Uterus (tissue), 4 donors: ENCODE results near the gene MIPOL1. TPM values are rescaled to one million over a fixed set of nuclear protein-coding genes. Genes with fewer than 3 reads are reported as not detected.

Experiments used
- DNase-seq, 2 donors: peaks; one replicate each; pipeline ENCODE4 v3.0.0-alpha.2; 2019 to 2020
- H3K27ac ChIP-seq, 2 donors: fragments of 200-600 bp; sonication (generic); 1 replicate in 1 of 2; 2 replicates in 1 of 2; pipeline ENCODE4 v1.5.1; 2016 to 2018
- H3K27me3 ChIP-seq, 2 donors: fragments of 200-600 bp; sonication (generic); one replicate each; pipeline ENCODE4 v1.5.1; 2018 to 2019; ENCODE audit warnings: control low read depth in 1 of 2
- H3K36me3 ChIP-seq, 2 donors: fragments of 200-600 bp; sonication (generic); one replicate each; pipeline ENCODE4 v1.5.1; 2019; ENCODE audit warnings: control low read depth in 1 of 2
- H3K4me1 ChIP-seq, 2 donors: fragments of 200-600 bp; sonication (generic); one replicate each; pipeline ENCODE4 v1.5.1; 2018 to 2019; ENCODE audit warnings: control low read depth in 1 of 2
- H3K4me3 ChIP-seq, 2 donors: fragments of 200-600 bp; sonication (generic); 1 replicate in 1 of 2; 2 replicates in 1 of 2; pipeline ENCODE4 v1.5.1; 2018 to 2019; ENCODE audit warnings: mild to moderate bottlenecking in 1 of 2
- H3K9me3 ChIP-seq, 2 donors: fragments of 200-600 bp; sonication (generic); one replicate each; pipeline ENCODE4 v1.5.1; 2019; ENCODE audit warnings: control low read depth in 1 of 2
- POLR2A ChIP-seq, 2 donors: fragments of 450-650 bp; IDR thresholded peaks; one replicate each; pipeline ENCODE4 v1.6.1; 2016; ENCODE audit warnings: antibody characterized with exemption in 2 of 2, mild to moderate bottlenecking in 1 of 2, moderate library complexity in 1 of 2
- intact Hi-C: fragments of 100-400 bp; cut with DNase I; formaldehyde crosslinking; loops from one replicate; pipeline ENCODE4 v1.15.1; 2023; ENCODE audit warnings: low total_unique reads
- total RNA-seq, 4 donors: library from RNA; depleted of rRNA in 3 of 4; stranded (reverse); fragments of >200 nt in 3 of 4; gene quantifications; one replicate each; pipeline versions ENCODE4 v1.1.0 to v1.2.4, GENCODE V29; 2014 to 2023
- TF ChIP-seq, protein P1 (sequence below), 4 experiments: fragments of 200-600 bp in 2 of 4; fragments of 450-650 bp in 2 of 4; sonication (generic) in 2 of 4; IDR thresholded peaks; one replicate each; pipeline ENCODE4 v1.5.1; 2016 to 2019; ENCODE audit warnings: antibody characterized with exemption in 4 of 4, mild to moderate bottlenecking in 2 of 4, moderate library complexity in 1 of 4
- donor health status: DM: yes; HTN: yes; CAD: no.

Gene MIPOL1
- total RNA-seq, 4 donors from 2014 or later = 22.8 to 52.1 (median 39.4) TPM

DNA sequence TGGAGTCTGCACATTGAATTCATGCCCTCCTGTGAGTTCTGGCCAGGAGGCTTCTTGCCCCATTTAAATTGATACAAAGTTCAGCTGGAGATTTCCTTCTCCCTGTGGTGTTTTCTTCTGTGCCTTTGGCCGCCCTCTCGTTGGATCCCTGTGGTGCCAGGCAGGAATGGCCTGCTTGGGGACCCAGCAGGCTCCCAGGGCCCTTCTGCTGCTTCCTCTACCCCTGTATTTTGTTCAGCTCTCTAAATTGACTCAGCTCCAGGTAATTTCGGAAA, 200.1 kb downstream of the MIPOL1 start:
- Histone ChIP-seq H3K9me3 (peaks cover 0 to 5% of the 10 kb centered on the region in 2 donors), H3K4me1 (no peaks in the 10 kb centered on the region), H3K27ac (no peak overlapping the region), H3K36me3 (no peaks in the 10 kb centered on the region), H3K27me3 (no peaks in the 10 kb centered on the region), H3K4me3 (no peak overlapping the region)
- TF ChIP-seq, protein P1, sequence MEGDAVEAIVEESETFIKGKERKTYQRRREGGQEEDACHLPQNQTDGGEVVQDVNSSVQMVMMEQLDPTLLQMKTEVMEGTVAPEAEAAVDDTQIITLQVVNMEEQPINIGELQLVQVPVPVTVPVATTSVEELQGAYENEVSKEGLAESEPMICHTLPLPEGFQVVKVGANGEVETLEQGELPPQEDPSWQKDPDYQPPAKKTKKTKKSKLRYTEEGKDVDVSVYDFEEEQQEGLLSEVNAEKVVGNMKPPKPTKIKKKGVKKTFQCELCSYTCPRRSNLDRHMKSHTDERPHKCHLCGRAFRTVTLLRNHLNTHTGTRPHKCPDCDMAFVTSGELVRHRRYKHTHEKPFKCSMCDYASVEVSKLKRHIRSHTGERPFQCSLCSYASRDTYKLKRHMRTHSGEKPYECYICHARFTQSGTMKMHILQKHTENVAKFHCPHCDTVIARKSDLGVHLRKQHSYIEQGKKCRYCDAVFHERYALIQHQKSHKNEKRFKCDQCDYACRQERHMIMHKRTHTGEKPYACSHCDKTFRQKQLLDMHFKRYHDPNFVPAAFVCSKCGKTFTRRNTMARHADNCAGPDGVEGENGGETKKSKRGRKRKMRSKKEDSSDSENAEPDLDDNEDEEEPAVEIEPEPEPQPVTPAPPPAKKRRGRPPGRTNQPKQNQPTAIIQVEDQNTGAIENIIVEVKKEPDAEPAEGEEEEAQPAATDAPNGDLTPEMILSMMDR (IDR thresholded peaks at IDR 0.05) = no peak
- TF ChIP-seq POLR2A (IDR thresholded peaks at IDR 0.05) = no peak
- intact Hi-C loops = no loop called here
- no peak for DNase-seq

DNA sequence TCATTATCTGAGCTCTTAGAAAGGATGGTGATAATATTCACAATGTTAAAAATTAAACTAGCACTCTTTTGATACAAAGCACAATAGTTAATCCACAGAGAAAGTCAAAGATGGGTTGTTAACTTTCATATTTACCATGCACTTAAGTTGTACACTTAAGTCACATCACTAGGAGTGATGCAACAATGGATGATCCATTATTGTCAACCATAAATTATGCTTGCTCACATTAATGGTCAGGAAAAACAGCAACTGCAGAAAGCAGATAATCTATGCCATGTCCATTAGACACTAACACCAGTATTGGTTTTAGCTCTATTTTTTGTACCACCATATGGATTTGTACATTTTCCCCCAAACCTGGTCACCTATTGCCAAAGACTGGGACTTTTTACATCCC, 201.8 kb downstream of the MIPOL1 start:
- TF ChIP-seq POLR2A (IDR thresholded peaks at IDR 0.05) = no peak
- TF ChIP-seq, protein P1 (IDR thresholded peaks at IDR 0.05) = no peak
- peaks cover 0 to 5% of the 10 kb centered on the region in 2 donors for H3K9me3 ChIP-seq
- intact Hi-C loops = no loop called here

DNA sequence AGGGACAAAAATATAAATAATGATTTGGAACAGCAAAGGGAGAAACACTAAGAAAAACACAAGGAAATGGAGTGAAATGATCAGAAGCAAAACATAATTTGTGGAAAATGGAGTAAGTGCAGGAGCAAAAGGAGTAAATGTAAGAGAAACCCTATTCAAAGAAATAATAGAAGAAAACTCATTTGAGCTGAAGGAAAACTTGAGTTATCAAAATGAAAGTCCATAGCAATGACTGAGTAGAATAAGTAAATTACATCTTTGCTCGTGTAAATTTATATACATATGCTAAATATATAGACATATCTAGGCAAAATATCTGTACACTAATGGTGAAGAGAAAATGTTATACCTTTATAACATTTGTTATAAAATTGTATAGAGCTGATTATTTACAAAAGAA, 203.4 kb downstream of the MIPOL1 start:
- Histone ChIP-seq H3K27me3 (no peaks in the 10 kb centered on the region), H3K36me3 (no peaks in the 10 kb centered on the region), H3K4me1 (no peaks in the 10 kb centered on the region), H3K4me3 (no peak overlapping the region), H3K9me3 (no peaks in the 10 kb centered on the region), H3K27ac (no peak overlapping the region)
- no peak for TF ChIP-seq POLR2A (IDR thresholded peaks at IDR 0.05)
- TF ChIP-seq, protein P1 (IDR thresholded peaks at IDR 0.05) = no peak
- DNase-seq = no peak
- intact Hi-C loops = no loop called here

More for the DNA sequence above, 201.8 kb downstream of the MIPOL1 start:
- Histone ChIP-seq H3K36me3 (no peaks in the 10 kb centered on the region), H3K27ac (no peak overlapping the region), H3K4me1 (no peaks in the 10 kb centered on the region), H3K27me3 (no peaks in the 10 kb centered on the region), H3K4me3 (no peak overlapping the region)
- no peak for DNase-seq

DNA sequence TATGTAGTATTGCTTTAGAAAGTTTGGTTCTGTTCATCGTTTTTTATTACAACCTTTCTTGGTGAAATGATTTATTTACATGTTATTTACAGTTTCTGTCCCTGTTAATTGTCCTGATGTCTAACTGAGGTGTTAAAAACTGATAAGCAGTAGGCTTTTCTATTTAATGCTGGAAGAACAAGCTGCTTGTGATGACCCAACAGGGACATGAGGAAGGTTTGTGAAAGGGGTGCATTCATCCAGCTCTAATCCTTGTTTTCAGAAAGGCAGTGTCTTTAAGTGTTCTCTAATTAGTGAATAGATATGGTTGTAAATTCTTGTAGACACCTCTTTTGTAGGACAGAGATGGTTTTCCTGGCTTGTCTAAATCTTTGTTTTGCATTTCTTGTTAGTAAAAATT, 205.9 kb downstream of the MIPOL1 start:
- no peaks in the 10 kb centered on the region for H3K4me1 ChIP-seq
- H3K36me3 ChIP-seq = no peaks in the 10 kb centered on the region
- no peak for DNase-seq
- H3K4me3 ChIP-seq = no peak overlapping the region
- H3K27me3 ChIP-seq = no peaks in the 10 kb centered on the region
- intact Hi-C loops = no loop called here
- no peaks in the 10 kb centered on the region for H3K9me3 ChIP-seq
- no peak for TF ChIP-seq POLR2A (IDR thresholded peaks at IDR 0.05)
- TF ChIP-seq, protein P1 (IDR thresholded peaks at IDR 0.05) = no peak
- H3K27ac ChIP-seq = no peak overlapping the region

DNA sequence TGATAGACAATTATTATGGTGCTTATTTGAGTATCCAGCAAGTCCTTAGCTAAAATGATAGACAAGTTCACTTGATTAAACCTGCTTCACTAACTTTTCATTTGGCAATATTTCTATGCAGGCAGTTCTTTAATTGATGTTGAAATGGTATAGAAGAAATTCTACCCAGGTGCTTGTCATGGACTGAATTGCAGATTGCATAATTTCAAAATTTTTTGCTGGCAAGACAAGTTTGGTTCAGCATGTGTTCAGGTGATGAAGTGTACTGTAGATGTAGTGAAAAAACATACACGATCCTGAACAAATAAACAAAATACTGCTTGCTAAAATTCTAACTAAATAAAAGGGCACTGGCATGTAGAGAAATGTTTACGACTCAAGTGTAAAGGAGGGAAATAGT, 208.4 kb downstream of the MIPOL1 start:
- no peaks in the 10 kb centered on the region for H3K36me3 ChIP-seq
- H3K4me1 ChIP-seq = no peaks in the 10 kb centered on the region
- no peaks in the 10 kb centered on the region for H3K9me3 ChIP-seq
- TF ChIP-seq, protein P1 (IDR thresholded peaks at IDR 0.05) = no peak
- no peak for TF ChIP-seq POLR2A (IDR thresholded peaks at IDR 0.05)
- no peak overlapping the region for H3K27ac ChIP-seq
- no peaks in the 10 kb centered on the region for H3K27me3 ChIP-seq
- intact Hi-C loops = no loop called here
- DNase-seq = no peak
- H3K4me3 ChIP-seq = no peak overlapping the region
